Activated B cell treated with CpG ODN at 0.5 μM for 24 hours (primary cell): ENCODE results near the gene ARF4. TPM values are rescaled to one million over a fixed set of nuclear protein-coding genes. Genes with fewer than 3 reads are reported as not detected.

Experiments used
- ATAC-seq: fragments of 200-7000 bp; cut with Tn5 transposase; one replicate; pipeline ENCODE4 v1.10.0; 2021; ENCODE audit warnings: low read depth, mild to moderate bottlenecking, moderate library complexity
- CTCF ChIA-PET: fragments of 350-600 bp; sonication (Branson Sonifier 250); formaldehyde crosslinking; loops from one replicate; lab custom pipeline; 2021; ENCODE audit warnings: antibody characterized with exemption; lab: Charles Lee
- POLR2A ChIA-PET: fragments of 350-600 bp; sonication (Branson Sonifier 250); formaldehyde crosslinking; loops from one replicate; lab custom pipeline; 2021; ENCODE audit warnings: antibody characterized with exemption; lab: Charles Lee
- DNase-seq: peaks from one replicate; pipeline ENCODE4 v3.0.0; 2022
- H3K27ac Mint-ChIP-seq: one replicate; pipeline ENCODE4 v1.8.0; 2020; ENCODE audit warnings: mixed read lengths
- H3K27me3 Mint-ChIP-seq: one replicate; pipeline ENCODE4 v1.8.0; 2021; ENCODE audit warnings: mixed read lengths
- H3K36me3 Mint-ChIP-seq: one replicate; pipeline ENCODE4 v1.8.0; 2021; ENCODE audit warnings: low read depth, mixed read lengths
- H3K4me1 Mint-ChIP-seq: one replicate; pipeline ENCODE4 v1.8.0; 2021; ENCODE audit warnings: mixed read lengths
- H3K4me3 Mint-ChIP-seq: one replicate; pipeline ENCODE4 v1.8.0; 2020; ENCODE audit warnings: mild to moderate bottlenecking, mixed read lengths
- H3K9me3 Mint-ChIP-seq: one replicate; pipeline ENCODE4 v1.8.0; 2020; ENCODE audit warnings: mixed read lengths
- intact Hi-C: fragments of 100-400 bp; cut with micrococcal nuclease; formaldehyde crosslinking; loops from one replicate; pipeline ENCODE4 v1.15.1; 2024
- total RNA-seq: library from RNA; stranded (reverse); gene quantifications from 2 replicates; pipeline ENCODE4 v1.2.3, GENCODE V29; 2022
- TF ChIP-seq, protein P1 (sequence below): fragments of 200-600 bp; IDR thresholded peaks from one replicate; pipeline ENCODE4 v1.8.0; 2022; ENCODE audit warnings: antibody characterized with exemption, mild to moderate bottlenecking

The ARF4 gene
- total RNA-seq, 1 donor from 2014 or later: 43.0 TPM

DNA sequence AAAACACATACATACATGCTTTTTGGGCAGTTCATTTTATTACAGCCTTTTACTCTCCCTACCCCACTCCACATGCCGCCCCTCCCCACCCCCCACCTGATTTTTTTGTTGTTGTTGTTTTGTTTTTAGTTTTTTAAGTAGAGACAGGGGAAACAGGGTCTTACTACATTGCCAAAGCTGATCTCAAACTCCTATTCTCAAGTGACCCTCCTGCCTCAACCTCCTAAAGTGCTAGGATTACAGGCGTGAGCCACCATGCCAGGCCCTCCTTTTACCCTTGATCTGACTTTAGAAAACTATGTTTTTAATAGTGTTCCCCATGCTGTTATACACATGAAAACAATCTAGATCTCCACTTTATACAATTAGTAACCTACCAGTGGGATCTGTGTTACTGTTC lies 26.3 kb downstream of the ARF4 start:
- ATAC-seq (no peak), DNase-seq (no peak)
- POLR2A ChIA-PET: no interaction called here
- Mint-ChIP-seq H3K27me3 (no peaks in the 10 kb centered on the region), H3K27ac (no peak overlapping the region), H3K4me3 (no peak overlapping the region), H3K4me1 (no peaks in the 10 kb centered on the region), H3K36me3 (peaks cover 65% of the 10 kb centered on the region), H3K9me3 (no peaks in the 10 kb centered on the region)
- CTCF ChIA-PET: no interaction called here
- intact Hi-C loops: loop anchor here (2.0 kb wide), 1 partner anchor 16 kb away; no protein-coding TSS in a partner anchor
- TF ChIP-seq, protein P1, sequence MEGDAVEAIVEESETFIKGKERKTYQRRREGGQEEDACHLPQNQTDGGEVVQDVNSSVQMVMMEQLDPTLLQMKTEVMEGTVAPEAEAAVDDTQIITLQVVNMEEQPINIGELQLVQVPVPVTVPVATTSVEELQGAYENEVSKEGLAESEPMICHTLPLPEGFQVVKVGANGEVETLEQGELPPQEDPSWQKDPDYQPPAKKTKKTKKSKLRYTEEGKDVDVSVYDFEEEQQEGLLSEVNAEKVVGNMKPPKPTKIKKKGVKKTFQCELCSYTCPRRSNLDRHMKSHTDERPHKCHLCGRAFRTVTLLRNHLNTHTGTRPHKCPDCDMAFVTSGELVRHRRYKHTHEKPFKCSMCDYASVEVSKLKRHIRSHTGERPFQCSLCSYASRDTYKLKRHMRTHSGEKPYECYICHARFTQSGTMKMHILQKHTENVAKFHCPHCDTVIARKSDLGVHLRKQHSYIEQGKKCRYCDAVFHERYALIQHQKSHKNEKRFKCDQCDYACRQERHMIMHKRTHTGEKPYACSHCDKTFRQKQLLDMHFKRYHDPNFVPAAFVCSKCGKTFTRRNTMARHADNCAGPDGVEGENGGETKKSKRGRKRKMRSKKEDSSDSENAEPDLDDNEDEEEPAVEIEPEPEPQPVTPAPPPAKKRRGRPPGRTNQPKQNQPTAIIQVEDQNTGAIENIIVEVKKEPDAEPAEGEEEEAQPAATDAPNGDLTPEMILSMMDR: no peak

DNA sequence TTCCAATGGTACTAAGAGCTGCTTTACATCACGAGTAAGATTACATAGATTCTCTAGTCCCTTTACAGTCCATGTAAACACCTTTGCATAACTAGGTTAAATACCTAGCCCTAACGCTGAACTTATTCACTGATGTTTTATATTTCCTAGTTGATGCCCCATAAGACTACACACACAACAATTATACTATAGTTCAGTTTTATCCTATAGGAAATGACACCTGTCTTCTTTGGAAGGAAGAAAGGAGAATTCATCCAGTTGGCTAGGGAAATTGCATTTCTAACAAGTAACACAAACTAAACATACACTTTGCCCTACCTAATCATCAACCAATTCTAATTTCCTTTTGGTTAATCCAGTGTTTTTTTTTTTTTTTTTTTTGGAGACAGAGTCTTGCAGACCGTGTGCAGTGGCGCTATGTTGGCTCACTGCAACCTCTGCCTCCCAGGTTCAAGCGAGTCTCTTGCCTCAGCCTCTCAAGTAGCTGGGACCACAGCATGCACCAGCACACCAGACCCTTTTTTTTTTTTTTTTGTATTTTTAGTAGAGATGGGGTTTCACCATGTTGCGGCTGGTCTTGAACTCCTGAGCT lies 27.2 kb downstream of the ARF4 start:
- Mint-ChIP-seq H3K9me3 (no peaks in the 10 kb centered on the region), H3K36me3 (peaks cover 55% of the 10 kb centered on the region), H3K27me3 (no peaks in the 10 kb centered on the region), H3K4me1 (no peaks in the 10 kb centered on the region), H3K4me3 (no peak overlapping the region), H3K27ac (no peak overlapping the region)
- ChIA-PET POLR2A (interaction anchor here (0.7 kb wide), 1 partner anchor 14 kb away, joined by 5 read pairs; no protein-coding TSS in a partner anchor), CTCF (no interaction called here)
- TF ChIP-seq, protein P1: no peak
- intact Hi-C loops: loop anchor here (2.0 kb wide), 1 partner anchor 17 kb away; no protein-coding TSS in a partner anchor
- DNase-seq (no peak), ATAC-seq (no peak)

DNA sequence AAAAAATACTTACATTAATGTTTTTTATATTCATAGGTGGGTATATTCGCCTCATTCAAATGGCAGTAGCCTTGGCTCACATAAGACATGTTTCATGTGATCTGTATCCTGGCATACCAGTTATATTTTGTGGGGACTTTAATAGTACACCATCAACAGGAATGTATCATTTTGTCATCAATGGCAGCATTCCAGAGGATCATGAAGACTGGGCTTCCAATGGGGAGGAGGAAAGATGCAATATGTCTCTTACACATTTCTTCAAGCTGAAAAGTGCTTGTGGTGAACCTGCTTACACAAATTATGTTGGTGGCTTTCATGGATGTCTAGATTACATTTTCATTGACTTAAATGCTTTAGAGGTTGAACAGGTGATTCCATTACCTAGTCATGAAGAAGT lies 37.6 kb downstream of the ARF4 start:
- no peak overlapping the region for H3K4me3 Mint-ChIP-seq
- intact Hi-C loops: loop anchor here (5.0 to 10.0 kb wide), 2 partner anchors 457 to 555 kb away; no protein-coding TSS in a partner anchor
- ATAC-seq (no peak), DNase-seq (no peak)
- TF ChIP-seq, protein P1: no peak
- peaks cover 56% of the 10 kb centered on the region for H3K36me3 Mint-ChIP-seq
- POLR2A ChIA-PET: no interaction called here
- no peaks in the 10 kb centered on the region for H3K27me3 Mint-ChIP-seq
- H3K9me3 Mint-ChIP-seq: no peaks in the 10 kb centered on the region
- H3K4me1 Mint-ChIP-seq: peaks cover 45% of the 10 kb centered on the region
- no peak overlapping the region for H3K27ac Mint-ChIP-seq
- CTCF ChIA-PET: interaction anchor here (0.5 kb wide), 1 partner anchor 297 kb away, joined by 5 read pairs; no protein-coding TSS in a partner anchor

DNA sequence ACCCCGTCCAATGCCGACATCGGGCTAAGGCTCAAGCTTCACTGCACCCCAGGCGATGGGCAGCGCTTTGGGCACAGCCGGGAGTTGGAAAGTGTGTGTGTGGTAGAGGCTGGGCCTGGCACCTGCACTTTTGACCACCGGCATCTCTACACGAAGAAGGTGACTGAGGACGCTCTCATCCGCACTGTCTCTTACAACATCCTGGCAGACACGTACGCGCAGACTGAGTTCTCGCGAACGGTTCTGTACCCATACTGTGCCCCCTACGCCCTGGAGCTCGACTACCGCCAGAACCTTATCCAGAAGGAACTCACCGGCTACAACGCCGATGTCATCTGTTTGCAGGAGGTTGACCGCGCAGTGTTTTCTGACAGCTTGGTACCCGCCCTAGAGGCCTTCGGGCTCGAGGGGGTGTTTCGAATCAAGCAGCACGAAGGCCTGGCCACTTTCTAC lies 40.0 kb downstream of the ARF4 start:
- intact Hi-C loops: loop anchor here (2.0 to 10.0 kb wide), 4 partner anchors 114 to 558 kb away; no protein-coding TSS in a partner anchor
- peaks cover 44% of the 10 kb centered on the region for H3K36me3 Mint-ChIP-seq
- H3K27me3 Mint-ChIP-seq: no peaks in the 10 kb centered on the region
- DNase-seq (peak; percentile 22), ATAC-seq (peak; percentile 27)
- H3K4me1 Mint-ChIP-seq: peaks cover 45% of the 10 kb centered on the region
- ChIA-PET CTCF (no interaction called here), POLR2A (interaction anchor here (0.6 to 3.2 kb wide), 4 partner anchors 9 to 875 kb away, joined by 4 to 99 read pairs (median 9); partner anchors contain the start of gene ARF4)
- TF ChIP-seq, protein P1: no peak
- no peaks in the 10 kb centered on the region for H3K9me3 Mint-ChIP-seq
- H3K4me3 Mint-ChIP-seq: peak overlapping the region; percentile 87
- peak overlapping the region; percentile 99 for H3K27ac Mint-ChIP-seq

DNA sequence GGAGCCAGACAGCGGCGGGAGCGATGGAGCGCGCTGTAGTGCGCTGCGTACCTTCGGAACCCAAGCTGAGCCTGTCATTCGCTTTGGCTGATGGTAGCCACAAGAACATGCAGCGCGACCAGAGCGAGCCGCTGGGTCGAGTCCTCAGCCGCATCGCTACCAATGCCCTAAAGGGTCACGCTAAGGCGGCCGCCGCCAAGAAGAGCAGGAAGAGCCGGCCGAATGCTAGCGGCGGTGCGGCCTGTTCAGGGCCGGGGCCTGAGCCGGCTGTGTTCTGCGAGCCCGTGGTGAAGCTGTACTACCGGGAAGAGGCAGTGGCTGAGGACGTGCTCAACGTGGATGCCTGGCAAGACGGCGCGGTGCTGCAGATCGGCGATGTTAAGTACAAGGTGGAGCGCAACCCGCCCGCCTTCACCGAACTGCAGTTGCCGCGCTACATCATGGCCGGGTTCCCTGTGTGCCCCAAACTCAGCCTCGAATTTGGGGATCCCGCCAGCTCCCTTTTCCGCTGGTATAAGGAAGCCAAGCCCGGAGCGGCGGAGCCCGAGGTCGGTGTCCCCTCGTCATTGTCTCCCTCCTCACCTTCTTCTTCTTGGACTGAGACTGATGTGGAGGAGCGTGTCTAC lies 40.6 kb downstream of the ARF4 start:
- Mint-ChIP-seq H3K9me3 (no peaks in the 10 kb centered on the region), H3K27ac (peak overlapping the region; percentile 99), H3K4me3 (peak overlapping the region; percentile 87), H3K27me3 (no peaks in the 10 kb centered on the region), H3K36me3 (peaks cover 44% of the 10 kb centered on the region), H3K4me1 (peaks cover 44% of the 10 kb centered on the region)
- intact Hi-C loops: loop anchor here (1.0 to 10.0 kb wide), 7 partner anchors 41 to 558 kb away; partner anchors contain the start of genes ARF4, DENND6A and SLMAP
- no peak for DNase-seq
- ATAC-seq: peak; percentile 38
- ChIA-PET CTCF (interaction anchor here (1.2 to 1.5 kb wide), 2 partner anchors 39 to 377 kb away, joined by 3 to 4 read pairs; no protein-coding TSS in a partner anchor), POLR2A (interaction anchor here (0.6 to 3.2 kb wide), 10 partner anchors 10 to 874 kb away, joined by 4 to 99 read pairs (median 6); partner anchors contain the start of genes APPL1, ARF4, DENND6A and SLMAP)
- TF ChIP-seq, protein P1: no peak
